IPS-11a (cell line): ENCODE measurements around the gene KLRG1.

Experiments
- H3K4me3 ChIP-seq: one replicate; pipeline ENCODE4 v1.5.1; 2013; ENCODE audit warnings: low read depth, low read length, control low read depth

The KLRG1 gene

GRCh38 chr12:8985213-8985754 lies 4.1 kb upstream of the KLRG1 start:
- no peak overlapping the region for H3K4me3 ChIP-seq

- no peak overlapping the region for H3K4me3 ChIP-seq
Observed at GRCh38 chr12:8987163-8987562, 2.2 kb upstream of the KLRG1 start.

GRCh38 chr12:8987685-8988084 lies 1.7 kb upstream of the KLRG1 start:
- no peak overlapping the region for H3K4me3 ChIP-seq

GRCh38 chr12:8991371-8992345 lies 2.3 kb downstream of the KLRG1 start:
- H3K4me3 ChIP-seq: no peak overlapping the region

GRCh38 chr12:8993827-8994226 lies 4.5 kb downstream of the KLRG1 start:
- no peak overlapping the region for H3K4me3 ChIP-seq

GRCh38 chr12:8995021-8995775 lies 5.9 kb downstream of the KLRG1 start:
- no peak overlapping the region for H3K4me3 ChIP-seq

GRCh38 chr12:8996682-8997405 lies 7.5 kb downstream of the KLRG1 start:
- H3K4me3 ChIP-seq: no peak overlapping the region

- H3K4me3 ChIP-seq: no peak overlapping the region
Observed at GRCh38 chr12:9001233-9001632, 11.9 kb downstream of the KLRG1 start.

- no peak overlapping the region for H3K4me3 ChIP-seq
Observed at GRCh38 chr12:9002335-9002734, 13.0 kb downstream of the KLRG1 start.

GRCh38 chr12:9022592-9022991 lies 33.2 kb downstream of the KLRG1 start:
- H3K4me3 ChIP-seq: no peak overlapping the region

GRCh38 chr12:9024512-9024911 lies 35.2 kb downstream of the KLRG1 start:
- H3K4me3 ChIP-seq: no peak overlapping the region

GRCh38 chr12:9027161-9028059 lies 38.1 kb downstream of the KLRG1 start:
- no peak overlapping the region for H3K4me3 ChIP-seq

- no peak overlapping the region for H3K4me3 ChIP-seq
Observed at GRCh38 chr12:9030776-9031175, 41.4 kb downstream of the KLRG1 start.

- H3K4me3 ChIP-seq: no peak overlapping the region
Observed at GRCh38 chr12:9032202-9032964, 43.0 kb downstream of the KLRG1 start.

GRCh38 chr12:9033265-9033887 lies 44.0 kb downstream of the KLRG1 start:
- H3K4me3 ChIP-seq: no peak overlapping the region

- no peak overlapping the region for H3K4me3 ChIP-seq
Observed at GRCh38 chr12:9034095-9034494, 44.7 kb downstream of the KLRG1 start.

GRCh38 chr12:9036227-9036626 lies 46.9 kb downstream of the KLRG1 start:
- H3K4me3 ChIP-seq: no peak overlapping the region

- H3K4me3 ChIP-seq: no peak overlapping the region
Observed at GRCh38 chr12:9037431-9037830, 48.1 kb downstream of the KLRG1 start.
